K562 treated with DMSO at 1 percent for 48 hours (cell line): Measurements from ENCODE around the gene TBCE. TPM values are rescaled to one million over a fixed set of nuclear protein-coding genes. Genes with fewer than 3 reads are reported as not detected.

Source experiments
- total RNA-seq: library from RNA; unstranded; fragments of 300-600 nt; gene quantifications from 2 replicates; pipeline ENCODE4 v1.2.3, GENCODE V29; 2022; ENCODE audit warnings: low replicate concordance; ENCODE audit errors: extremely low read depth

TBCE gene
- total RNA-seq, result not detected in 2 replicates

GRCh38 chr1:235367000-235367908 is at the start of gene TBCE:
TSS of gene TBCE (plus strand) at chr1:235367427. CDS start at chr1:235380050, 12,623 bp downstream.

GRCh38 chr1:235327559-235328270 is 39.5 kb upstream of the TBCE start, which contains the start of gene ARID4B:
TSS of gene ARID4B (minus strand) at chr1:235328179. CDS start at chr1:235326919, 1,260 bp downstream.

GRCh38 chr1:235328271-235329138 is 38.7 kb upstream of the TBCE start, which contains the start of gene GGPS1:
TSS of gene GGPS1 (plus strand) at chr1:235328570. CDS start at chr1:235335265, 6,695 bp downstream.

Other genes starting within 250 kb of the TBCE start
- not detected in 2 replicates for gene TOMM20, start 238.6 kb upstream of the TBCE start, total RNA-seq
- not detected in 2 replicates for gene RBM34, start 206.2 kb upstream of the TBCE start, total RNA-seq
- gene ARID4B, start 39.2 kb upstream of the TBCE start, total RNA-seq, result not detected in 2 replicates
- gene GGPS1, start 38.9 kb upstream of the TBCE start, total RNA-seq, result not detected in 2 replicates
- gene B3GALNT2, start 137.0 kb downstream of the TBCE start, total RNA-seq, result not detected in 2 replicates